ENCODE data around the gene GALNTL6. TPM values are rescaled to one million over a fixed set of nuclear protein-coding genes. Genes with fewer than 3 reads are reported as not detected.

Gene GALNTL6
- total and polyA plus RNA-seq, 2 experiments from 2014 or later, result 0.38 to 0.40 TPM

DNA sequence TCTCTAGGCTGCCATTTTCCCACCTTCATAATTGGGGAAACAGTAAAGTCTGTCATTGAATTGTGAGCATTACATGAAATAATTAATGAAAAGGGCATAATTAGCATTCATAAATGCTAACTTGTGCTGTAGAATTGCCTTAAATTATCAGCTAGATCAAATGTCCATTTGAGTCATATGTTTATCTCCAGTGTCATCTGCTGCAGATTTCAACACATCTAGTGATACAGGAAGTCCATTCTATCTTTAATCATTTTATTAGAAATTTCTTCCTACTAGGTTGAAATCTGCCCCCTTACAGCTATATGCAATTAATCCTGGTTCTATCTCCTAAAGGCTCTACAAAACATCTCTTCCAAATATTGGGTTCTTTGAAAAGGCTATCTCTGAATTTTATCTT lies 1115.1 kb downstream of the GALNTL6 start:
- H3K9me2 ChIP-seq (ENCODE audit: insufficient read depth), result peaks cover 21% of the 10 kb centered on the region
- no peak for TF ChIP-seq ZNF462 (CRISPR knock-in tag; IDR thresholded peaks at IDR 0.05)
- TF ChIP-seq ZNF331 (CRISPR knock-in tag; IDR thresholded peaks at IDR 0.05; ENCODE audit: low read depth), result no peak
- no peak for TF ChIP-seq POLR2AphosphoS5 (IDR thresholded peaks at IDR 0.05; ENCODE audit: low read depth)
- no peak for TF ChIP-seq NANOG (IDR thresholded peaks at IDR 0.05; ENCODE audit: borderline replicate concordance)
- no peak for TF ChIP-seq REST (IDR thresholded peaks at IDR 0.05; ENCODE audit: unreplicated experiment)
- TF ChIP-seq JUNB (IDR thresholded peaks at IDR 0.05; ENCODE audit: unreplicated experiment), result no peak
- no peak for TF ChIP-seq EZH2 (IDR thresholded peaks at IDR 0.05; ENCODE audit: low read depth, unreplicated experiment)
- TF ChIP-seq, protein P1, sequence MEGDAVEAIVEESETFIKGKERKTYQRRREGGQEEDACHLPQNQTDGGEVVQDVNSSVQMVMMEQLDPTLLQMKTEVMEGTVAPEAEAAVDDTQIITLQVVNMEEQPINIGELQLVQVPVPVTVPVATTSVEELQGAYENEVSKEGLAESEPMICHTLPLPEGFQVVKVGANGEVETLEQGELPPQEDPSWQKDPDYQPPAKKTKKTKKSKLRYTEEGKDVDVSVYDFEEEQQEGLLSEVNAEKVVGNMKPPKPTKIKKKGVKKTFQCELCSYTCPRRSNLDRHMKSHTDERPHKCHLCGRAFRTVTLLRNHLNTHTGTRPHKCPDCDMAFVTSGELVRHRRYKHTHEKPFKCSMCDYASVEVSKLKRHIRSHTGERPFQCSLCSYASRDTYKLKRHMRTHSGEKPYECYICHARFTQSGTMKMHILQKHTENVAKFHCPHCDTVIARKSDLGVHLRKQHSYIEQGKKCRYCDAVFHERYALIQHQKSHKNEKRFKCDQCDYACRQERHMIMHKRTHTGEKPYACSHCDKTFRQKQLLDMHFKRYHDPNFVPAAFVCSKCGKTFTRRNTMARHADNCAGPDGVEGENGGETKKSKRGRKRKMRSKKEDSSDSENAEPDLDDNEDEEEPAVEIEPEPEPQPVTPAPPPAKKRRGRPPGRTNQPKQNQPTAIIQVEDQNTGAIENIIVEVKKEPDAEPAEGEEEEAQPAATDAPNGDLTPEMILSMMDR (conservative IDR thresholded peaks at IDR 0.05; ENCODE audit: low read depth in 2 of 2), result no peak
- TF ChIP-seq EZH2phosphoT487 (IDR thresholded peaks at IDR 0.05; ENCODE audit: unreplicated experiment), result no peak
- TF ChIP-seq CREB1 (CRISPR knock-in tag; IDR thresholded peaks at IDR 0.05; ENCODE audit: low read depth), result no peak
- no peak for TF ChIP-seq ETS1 (IDR thresholded peaks at IDR 0.05)
- TF ChIP-seq ZNF114 (CRISPR knock-in tag; IDR thresholded peaks at IDR 0.05), result no peak
- TF ChIP-seq STAT1 (IDR thresholded peaks at IDR 0.05; ENCODE audit: unreplicated experiment), result no peak
- peaks cover 3% of the 10 kb centered on the region; the same call in 1 of the 2 replicates for H3K4me1 ChIP-seq (ENCODE audit: insufficient read depth)
- H3K4me2 ChIP-seq, result no peak overlapping the region
- no peak overlapping the region for H3K27ac Mint-ChIP-seq
- ATAC-seq (no peak), DNase-seq (ENCODE audit: low spot score) (no peak)
- H3K4me3 ChIP-seq, result no peak overlapping the region
- H3K27ac ChIP-seq (ENCODE audit: low read depth), result no peak overlapping the region
- no peaks in the 10 kb centered on the region for H3F3A ChIP-seq (replicated peaks; ENCODE audit: low read depth)
- H3K79me2 ChIP-seq (replicated peaks; ENCODE audit: insufficient read depth), result no peaks in the 10 kb centered on the region
- no peak overlapping the region for H2AFZ ChIP-seq
- no peaks in the 10 kb centered on the region for H3K36me3 ChIP-seq (ENCODE audit: insufficient read depth)
- no peaks in the 10 kb centered on the region for H3K9me3 Mint-ChIP-seq
- peaks cover 2% of the 10 kb centered on the region for H3K27me3 Mint-ChIP-seq (ENCODE audit: insufficient read depth, low read depth, poor library complexity)
- peaks cover 3% of the 10 kb centered on the region; the same call in 2 of the 3 replicates for H3K4me1 Mint-ChIP-seq
- H3K4me3 Mint-ChIP-seq, result no peak overlapping the region
- H3K36me3 Mint-ChIP-seq (ENCODE audit: low read depth), result no peaks in the 10 kb centered on the region
- no peaks in the 10 kb centered on the region for H3K27me3 ChIP-seq (ENCODE audit: insufficient read depth)
- H4K20me1 ChIP-seq (replicated peaks; ENCODE audit: insufficient read depth), result no peaks in the 10 kb centered on the region
